NCI-H187 (cell line): ENCODE data around the gene FAM193B.
"Not testable (repeated sequence)": the region's sequence is repeated elsewhere in the genome, so short reads cannot be mapped to it uniquely, and the experiment has no call there.

Experiments
- DNase-seq, 2 experiments: peaks; one replicate each; lab custom pipeline; 2025; lab: John Stamatoyannopoulos, UW

FAM193B gene

DNA sequence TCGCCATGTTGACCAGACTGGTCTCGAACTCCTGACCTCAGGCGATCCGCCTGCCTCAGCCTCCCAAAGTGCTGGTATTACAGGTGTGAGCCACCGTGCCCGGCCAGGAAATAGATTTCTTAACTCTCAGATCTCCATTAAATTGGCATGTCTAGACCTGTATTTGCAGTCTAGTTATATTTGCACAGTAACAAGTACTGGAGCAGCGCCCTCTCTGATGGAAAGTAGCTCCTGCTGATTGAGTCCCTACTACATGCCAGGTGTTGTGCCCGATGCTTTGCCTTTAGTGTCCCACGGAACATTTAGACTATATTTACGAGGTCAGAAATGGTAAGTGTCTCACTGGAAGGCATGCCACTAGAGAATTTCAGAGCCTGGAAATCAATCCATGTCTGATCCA is 21.8 kb upstream of the FAM193B start:
- no peak for DNase-seq

DNA sequence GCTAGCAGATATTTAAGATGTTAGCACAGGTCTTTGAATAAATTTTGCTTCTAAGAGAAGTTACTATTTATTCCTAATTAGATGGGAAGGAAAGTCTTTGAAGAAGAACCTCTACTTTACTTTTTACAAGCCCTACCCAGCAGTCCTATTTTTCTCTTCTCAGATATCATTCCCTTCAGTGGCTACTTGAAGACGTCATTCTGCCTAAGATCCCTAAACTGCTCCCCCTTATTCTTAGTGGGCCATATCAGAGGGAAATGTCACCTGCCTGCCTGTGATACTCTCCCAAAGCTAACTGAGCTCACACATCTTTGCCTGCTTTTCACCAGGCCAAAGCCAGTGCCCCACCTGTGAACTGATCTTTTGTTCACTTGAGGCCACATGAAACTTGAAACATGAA is 21.1 kb upstream of the FAM193B start:
- DNase-seq: no peak

DNA sequence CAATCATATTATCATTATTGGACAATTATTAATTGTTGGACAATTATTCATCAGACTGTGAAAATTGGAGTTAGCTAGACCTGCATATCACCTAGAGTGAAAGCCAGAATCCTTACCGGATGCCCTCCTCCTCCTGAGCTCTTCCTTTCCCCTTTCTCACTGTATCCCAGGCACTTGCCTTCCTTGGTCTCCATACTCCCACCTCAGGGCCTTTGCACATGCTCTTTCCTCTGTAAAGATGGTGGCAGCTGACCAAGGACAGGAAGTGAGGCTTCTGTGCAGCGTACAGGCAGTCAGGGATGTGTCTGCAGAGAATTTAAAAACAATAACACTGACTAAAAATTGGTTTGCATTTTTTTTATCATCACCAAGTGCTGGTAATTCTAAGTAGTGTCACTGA is 15.5 kb upstream of the FAM193B start:
- DNase-seq: no peak

DNA sequence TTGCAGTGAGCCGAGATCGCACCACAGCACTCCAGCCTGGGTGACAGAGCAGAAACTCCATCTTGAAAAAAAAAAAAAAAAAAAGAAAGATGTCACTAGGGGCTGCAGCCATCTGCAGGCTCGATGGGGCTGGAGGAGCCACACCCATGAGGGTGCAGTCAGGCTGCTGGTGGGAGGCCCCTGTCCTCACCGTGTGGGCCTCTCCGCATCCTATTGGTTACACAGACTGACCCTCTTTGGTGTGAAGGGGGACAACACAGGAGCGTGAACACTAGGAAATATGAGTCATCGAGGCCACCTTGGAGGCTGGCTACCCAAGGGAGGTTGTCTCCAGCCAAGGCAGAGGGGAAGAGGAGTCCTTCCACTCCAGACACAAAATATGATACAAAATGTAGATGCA is 14.0 kb upstream of the FAM193B start:
- no peak for DNase-seq

DNA sequence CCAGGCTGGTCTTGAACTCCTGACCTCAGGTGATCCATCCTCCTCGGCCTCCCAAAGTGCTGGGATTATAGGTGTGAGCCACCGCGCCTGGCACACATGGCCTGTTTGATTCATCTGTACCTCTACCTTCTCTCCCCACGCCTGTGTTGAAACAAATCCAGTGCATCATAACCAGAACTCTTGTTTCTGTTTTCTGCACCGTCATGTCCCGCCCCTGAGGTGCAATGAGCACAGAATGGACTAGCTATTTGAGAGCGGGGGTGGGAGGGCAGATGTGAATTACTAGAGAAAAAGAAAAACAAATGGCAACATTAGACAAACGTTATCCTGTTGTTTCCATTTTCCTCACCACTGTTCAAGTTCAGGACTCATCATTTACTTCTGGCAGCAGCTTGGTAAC is 10.7 kb upstream of the FAM193B start:
- DNase-seq: no peak

DNA sequence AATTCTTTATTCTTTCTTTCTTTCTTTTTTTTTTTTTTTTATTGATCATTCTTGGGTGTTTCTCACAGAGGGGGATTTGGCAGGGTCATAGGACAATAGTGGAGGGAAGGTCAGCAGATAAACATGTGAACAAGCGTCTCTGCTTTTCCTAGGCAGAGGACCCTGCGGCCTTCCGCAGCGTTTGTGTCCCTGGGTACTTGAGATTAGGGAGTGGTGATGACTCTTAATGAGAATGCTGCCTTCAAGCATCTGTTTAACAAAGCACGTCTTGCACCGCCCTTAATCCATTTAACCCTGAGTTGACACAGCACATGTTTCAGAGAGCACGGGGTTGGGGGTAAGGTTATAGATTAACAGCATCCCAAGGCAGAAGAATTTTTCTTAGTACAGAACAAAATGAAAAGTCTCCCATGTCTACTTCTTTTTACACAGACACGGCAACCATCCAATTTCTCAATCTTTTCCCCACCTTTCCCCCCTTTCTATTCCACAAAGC is 5.1 kb upstream of the FAM193B start:
- not testable (repeated sequence) for DNase-seq

DNA sequence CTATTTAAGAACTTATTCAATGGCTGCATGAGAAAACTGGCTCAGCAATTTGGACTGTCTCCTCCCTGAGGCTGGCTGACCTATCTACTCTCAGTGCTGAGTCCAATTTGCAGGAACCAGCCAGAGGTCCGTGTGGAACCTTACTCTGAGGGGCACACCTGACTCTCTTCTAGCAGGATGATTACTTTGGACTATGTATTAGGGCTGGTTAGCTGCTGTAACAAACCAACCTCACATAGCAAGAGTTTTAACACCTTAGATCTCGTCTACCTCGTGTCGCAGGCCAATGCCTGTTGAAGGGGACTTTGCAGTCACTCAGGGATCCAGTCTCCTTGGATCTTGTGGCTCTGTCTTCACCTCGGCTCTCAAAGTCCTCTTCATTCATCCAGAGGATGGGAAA is 3.4 kb upstream of the FAM193B start:
- DNase-seq: no peak

DNA sequence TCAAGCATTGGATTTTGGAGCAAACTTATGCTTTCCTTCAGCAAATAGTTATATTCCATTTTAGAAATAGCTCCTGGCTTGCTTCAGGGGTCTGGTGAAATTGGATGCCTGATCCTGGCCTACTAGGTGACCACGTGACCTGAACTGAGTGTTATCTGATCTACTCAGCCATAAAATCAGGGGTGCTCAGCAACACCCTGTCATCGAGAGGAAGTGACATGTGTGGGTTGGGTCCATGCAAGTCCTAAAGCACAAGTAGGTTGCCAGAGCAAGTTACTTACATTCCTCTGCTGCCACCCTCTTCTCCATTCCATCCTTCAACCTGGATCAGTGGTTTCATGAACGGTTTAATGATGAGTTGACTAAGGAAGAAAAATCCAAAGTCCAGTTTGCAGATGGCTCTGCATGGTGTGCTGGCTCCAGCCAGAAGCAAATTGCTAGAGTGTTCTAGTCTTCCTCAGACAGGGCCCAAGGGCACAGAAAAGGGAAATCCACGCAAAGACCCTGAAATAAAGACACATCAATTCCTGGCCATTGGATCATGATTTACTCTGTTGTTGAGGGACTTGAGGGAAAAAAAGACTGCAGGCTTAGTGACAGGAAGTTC is 2.8 kb upstream of the FAM193B start:
- DNase-seq: no peak

DNA sequence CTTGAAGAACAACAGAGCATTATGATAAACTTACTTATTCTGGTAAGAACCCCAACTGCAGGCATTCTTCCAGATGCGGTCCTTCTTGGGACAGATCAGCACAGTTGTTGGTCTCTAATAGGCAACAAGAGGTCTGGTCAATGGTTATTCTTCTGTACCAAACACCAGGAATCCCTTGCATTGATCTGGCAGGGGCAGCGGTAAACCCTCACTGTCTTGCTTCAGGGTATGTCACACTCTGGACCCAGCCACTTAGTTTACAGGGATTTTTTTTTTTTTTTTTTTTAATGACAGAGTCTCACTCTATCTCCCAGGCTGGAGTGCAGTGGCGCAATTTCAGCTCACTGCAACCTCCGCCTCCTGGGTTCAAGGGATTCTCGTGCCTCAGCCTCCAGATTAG is 1.3 kb upstream of the FAM193B start:
- no peak for DNase-seq

DNA sequence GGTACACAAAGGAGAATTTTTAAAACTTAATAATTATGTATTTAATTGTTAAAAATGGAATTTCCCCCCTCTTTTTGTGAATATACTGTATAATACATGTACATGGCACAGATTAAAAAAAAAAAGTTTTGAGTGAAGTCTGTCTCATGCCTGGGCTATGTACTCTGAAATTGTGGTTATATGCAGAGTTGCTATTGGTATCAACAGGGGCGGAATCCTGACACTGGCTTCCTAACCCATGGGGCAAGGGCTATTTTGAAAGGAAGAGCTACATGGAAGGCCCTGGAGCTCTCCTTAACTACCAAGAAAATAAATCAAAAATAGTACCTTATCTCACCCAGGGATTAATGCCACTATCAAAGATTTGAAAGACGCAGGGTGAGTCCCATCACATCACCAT is 865 bp upstream of the FAM193B start:
- DNase-seq: no peak

DNA sequence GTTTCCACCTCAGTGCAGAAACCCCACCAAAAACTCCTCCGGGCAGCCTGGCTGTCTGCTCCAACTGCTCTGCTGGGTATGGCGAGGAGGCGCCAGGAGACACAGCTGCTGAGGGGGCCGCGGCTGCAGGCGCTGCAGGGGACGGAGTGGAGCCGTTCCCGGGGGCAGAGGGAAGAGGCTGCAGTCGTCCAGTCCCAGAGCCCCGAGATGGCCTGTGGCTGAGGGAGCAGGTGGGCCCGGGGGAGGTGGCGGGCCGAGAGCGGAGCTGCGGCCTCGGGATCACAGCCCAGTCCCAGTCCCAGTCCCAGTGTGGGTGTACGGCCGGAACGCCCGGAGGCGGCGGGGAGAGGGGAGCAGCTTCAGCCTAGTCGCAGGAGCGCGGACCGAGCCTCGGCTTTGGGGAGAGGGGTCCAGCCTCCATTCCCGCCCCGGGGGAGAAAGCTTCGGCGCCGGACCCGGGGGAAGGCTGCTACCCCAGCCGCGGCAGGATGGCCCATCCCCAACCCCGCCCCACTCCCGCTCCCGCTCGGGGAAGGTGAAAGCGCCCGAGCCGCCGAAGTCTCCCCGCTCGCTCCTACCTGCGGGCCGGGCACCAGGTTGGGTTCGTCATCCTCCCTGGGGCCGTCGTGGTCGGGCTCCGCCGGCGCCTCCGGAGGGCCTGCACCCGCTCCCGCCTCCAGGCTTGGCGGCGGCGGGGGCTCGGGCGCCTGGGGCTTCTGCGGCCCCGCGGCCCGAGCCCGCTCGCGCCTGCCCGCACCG is 513 bp downstream of the FAM193B start:
- DNase-seq: no peak

DNA sequence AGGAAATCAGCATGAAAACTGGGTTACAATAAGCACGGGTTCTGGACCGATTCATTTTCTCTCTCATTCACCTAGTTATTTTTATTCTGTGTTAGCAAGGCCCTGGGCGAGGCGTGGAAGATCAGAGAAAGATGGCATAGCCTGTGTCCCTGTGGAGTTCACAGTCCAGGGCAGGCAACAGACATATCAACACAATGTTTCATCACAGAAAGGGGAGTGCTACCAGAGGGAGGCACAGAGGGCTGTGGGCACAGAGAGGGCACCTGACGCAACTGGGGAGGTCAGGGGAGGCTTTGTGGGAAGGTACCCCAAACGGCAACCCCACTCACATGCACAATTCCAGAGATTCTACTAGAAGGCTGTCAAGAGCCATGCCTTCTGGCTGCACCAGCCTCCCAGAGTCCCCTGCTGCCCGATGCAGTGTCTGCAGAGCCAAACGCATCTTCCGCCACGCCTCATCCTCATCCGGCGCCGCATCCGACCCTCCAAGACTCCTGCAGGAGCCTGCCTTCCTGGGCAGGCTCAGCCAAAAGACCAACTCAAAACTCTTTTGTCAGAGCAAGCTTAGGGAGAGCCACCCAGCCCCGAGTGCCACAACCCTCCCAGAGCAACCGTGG is 1.4 kb downstream of the FAM193B start:
- DNase-seq: no peak

DNA sequence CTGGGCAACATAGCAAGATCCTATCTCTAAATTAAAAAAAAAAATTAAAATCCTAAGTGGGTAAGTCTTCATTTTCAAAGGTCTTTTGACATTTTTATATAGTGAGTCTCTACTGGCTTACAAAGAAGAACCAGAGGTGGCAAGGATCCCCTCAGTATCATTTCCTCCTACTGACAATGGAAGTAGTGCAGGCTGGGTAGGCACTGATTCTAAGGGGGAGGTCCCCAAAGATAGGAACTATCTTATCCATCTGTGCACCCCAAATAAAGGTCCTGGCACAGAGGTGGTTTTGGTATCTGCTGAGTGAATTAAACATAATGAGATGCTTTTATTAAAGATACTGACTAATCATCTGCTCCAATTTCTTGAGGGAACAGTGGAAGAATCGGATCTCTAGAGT is 4.2 kb downstream of the FAM193B start:
- no peak for DNase-seq

DNA sequence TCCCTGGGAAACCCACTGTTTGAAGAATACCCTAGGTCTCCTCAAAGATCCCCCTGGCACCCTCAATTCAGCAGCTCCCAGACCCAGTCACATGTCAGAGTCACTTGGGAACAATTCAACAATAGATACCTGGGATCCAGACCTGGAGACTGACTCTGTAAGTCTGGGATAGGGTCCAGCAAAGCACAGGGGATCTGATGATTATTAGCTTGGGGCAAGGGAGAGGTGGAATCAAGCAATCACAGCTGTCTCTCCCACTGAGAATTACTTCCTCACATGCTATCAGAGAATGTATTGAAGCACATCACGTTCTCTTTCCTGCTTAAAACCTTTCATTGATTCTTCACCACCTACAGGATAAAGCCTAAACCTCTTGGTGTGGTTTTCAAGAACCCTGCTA is 5.9 kb downstream of the FAM193B start:
- no peak for DNase-seq

DNA sequence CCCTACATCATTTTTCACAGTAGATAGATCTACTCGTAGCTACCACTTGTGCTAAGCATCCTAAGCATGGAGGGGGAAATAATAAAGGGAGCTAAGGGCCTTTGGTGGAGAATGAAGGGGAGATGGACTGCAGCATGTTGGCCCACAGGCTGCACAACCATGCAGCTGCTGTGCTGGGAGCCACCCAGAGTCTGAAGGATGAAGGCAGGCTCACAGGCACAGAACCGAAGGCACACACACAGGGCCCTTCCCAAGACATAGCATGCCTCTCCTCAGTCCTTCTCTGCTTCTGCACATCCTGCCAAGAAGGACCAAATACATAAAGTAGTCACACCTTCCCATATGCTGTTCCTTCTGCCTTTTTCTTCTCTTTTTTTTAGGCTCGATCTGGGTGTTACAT is 6.6 kb downstream of the FAM193B start:
- no peak for DNase-seq

DNA sequence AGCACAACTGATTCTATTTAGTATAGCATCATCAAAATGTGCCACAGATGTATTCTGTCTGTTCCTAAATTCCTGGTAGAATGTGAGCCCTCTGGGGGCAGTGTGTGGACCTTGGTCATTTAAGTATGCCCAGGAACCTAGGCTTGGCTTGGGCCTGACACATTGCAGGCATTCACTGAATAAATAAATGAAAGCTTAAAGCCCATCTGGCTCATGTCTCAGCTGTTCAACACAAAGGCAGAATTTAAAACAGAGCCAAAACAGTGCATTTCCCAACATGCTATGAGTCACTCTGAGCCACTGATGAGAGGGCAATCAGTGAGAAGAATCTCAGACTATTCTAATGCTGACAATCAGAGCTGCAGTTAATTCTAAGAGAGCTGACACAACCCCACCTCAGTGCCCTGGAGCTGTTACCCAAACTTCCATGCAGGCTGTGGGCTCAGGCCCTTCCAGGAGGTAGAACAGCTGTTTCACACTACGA is 8.1 kb downstream of the FAM193B start:
- DNase-seq: no peak

DNA sequence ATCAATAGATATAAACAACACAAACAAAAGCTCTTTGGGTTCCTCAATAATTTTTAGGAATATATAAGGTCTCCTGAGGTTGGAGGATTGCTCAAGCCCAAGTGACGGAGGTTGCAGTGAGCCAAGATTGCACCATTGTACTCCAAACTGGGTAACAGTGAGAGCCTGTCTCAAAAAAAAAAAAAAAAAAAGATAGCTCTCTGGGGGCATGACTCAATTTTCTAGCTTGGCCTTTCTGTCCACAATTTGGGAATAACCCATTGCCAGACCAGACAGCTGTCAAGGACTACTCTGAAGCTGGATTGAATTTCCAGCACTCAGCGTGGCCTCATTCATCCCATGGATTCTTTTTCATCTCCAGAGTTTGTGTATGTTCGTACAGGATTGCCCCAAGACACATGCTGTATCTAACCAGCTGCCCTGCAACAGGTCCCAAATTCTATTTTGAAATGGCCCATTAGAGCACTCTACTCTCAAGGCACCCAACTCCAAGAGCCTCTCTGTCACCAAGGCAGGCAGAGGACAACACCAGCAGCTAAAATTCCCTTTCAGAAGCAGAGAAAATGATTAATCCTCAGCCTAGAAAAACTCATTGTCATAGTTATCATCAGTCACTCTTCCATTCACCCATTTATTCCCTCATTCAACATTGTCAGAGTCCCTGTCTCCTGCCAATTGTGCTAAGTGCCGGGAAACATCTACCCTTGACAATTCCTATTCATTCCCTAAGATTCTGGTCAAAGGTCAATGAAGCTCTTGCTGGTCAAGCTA is 8.7 kb downstream of the FAM193B start:
- no peak for DNase-seq

DNA sequence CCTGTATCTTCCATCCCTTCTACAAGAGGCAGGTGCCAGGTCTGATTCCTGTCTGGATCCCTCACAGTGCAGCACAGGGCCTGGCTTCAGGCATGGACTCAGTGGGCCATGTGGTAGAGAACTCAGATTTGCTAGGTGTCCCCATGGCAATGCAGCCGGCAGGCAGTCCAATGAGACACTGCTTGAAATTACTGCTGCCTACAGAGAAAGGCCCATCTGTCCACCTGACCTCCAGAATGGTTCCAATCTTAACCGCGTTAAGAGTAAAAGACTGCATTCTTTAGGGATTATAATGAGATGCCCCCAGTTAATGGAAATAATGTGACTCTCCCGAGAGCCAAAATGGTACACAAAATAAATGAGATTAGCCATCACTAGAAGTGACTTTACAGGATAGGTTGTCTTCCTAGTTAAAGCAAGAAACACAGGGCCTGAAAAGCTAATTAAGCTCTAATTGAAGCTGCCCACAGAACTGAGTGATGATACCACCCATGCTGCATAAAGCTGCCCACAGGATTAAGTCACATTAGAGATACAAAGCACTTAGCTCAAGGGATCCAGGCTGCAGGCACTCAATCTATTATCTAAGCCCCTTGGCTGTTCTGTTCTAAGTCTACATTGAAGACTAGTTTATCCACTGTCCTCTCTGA is 11.4 kb downstream of the FAM193B start:
- DNase-seq: no peak

DNA sequence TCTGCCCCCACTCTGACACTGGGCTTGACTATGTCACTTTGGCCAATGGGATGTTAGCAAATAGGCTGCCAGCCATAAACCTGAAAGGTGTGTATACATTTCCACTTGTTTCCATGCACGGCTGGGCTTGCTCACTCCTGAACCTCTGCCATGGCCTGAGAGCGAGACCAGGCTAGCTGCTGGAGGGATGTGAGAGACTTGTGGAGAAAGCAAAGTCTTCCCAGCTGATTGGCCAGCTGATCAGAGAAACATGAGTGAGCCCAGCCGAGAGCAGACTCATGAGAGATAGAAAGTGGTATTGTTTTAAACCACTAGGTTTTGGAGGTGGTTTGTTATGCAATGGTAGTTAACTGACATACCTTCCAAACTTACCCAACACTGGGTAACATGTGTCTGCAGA is 13.9 kb downstream of the FAM193B start:
- no peak for DNase-seq

DNA sequence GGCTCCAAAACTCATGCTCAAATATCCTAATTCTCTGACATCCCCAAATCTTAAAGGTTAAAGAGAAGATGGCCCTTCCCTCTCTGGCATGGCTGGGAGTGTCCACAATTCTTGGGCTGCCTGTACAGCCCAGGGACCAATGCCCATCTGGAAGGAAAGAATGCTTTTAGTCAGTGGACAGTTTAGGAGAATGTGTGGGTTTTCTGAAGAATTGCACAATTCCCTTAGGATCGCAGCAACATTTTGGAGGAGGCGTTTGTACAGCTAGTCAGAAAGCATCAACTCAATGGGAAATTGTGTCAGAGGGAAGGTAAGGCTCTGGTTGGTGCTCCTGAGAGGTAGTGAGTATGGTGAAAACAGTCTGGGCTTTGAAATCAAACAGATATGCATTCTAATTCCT is 15.0 kb downstream of the FAM193B start:
- no peak for DNase-seq

DNA sequence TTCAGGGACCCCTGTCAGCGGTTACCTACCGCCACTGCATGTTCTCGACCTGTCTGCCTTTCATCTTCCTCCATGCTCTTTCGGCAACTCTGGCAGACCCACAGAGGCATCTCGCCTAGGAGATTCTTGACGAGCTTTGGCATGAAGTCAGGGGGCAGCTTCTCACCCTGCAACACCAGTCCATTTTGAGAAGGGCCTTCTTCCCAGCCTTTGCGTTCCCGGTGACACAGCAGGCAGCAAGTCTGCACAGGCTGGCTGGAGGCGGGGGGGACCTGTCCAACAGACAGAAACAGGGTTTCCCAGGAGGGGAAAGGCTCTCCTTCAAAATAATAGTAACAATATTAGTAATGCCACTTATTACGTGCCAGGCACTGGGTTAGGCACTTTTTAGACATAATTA is 15.5 kb downstream of the FAM193B start:
- no peak for DNase-seq
